ENCODE results near the gene FANCB.

- TF ChIP-seq CTCF (IDR thresholded peaks at IDR 0.05) (no peak), POLR2AphosphoS5 (IDR thresholded peaks at IDR 0.05) (no peak)
These were observed 47.0 kb downstream of the FANCB start for GRCh38 chrX:14825851-14826250.
